Neural cell (in vitro differentiated cells): ENCODE data around the gene PIAS4. TPM values are rescaled to one million over a fixed set of nuclear protein-coding genes. Genes with fewer than 3 reads are reported as not detected.
"Not testable (repeated sequence)": the region's sequence is repeated elsewhere in the genome, so short reads cannot be mapped to it uniquely, and the experiment has no call there.

Experiments used
- H2AFZ ChIP-seq: fragments of 200-600, 300-800 bp; sonication (generic), shearing (Covaris generic); 2 replicates; pipeline ENCODE4 v1.6.0; 2014; ENCODE audit warnings: low read depth, mild to moderate bottlenecking, antibody characterized with exemption, low read length, moderate library complexity
- H3F3A ChIP-seq: fragments of 200-600 bp; shearing (Covaris generic); 2 replicates; pipeline ENCODE4 v1.6.1; 2016; ENCODE audit warnings: mild to moderate bottlenecking, moderate library complexity, mixed read lengths, antibody characterized with exemption, low read length; ENCODE audit not compliant: insufficient read depth, poor library complexity, severe bottlenecking
- H3K27ac ChIP-seq: fragments of 200-600, 300-800 bp; sonication (generic), shearing (Covaris generic); 2 replicates; pipeline ENCODE4 v1.5.1; 2014; ENCODE audit warnings: mild to moderate bottlenecking, low read length, moderate library complexity
- H3K27me3 ChIP-seq: fragments of 300-800, 200-600 bp; sonication (generic), shearing (Covaris generic); 2 replicates; pipeline ENCODE4 v1.6.0; 2014; ENCODE audit warnings: mild to moderate bottlenecking, low read depth, low read length, moderate library complexity; ENCODE audit not compliant: insufficient read depth
- H3K36me3 ChIP-seq: fragments of 300-800, 200-600 bp; sonication (generic), shearing (Covaris generic); 2 replicates; pipeline ENCODE4 v1.5.1; 2014; ENCODE audit warnings: mild to moderate bottlenecking, antibody characterized with exemption, low read length, moderate library complexity; ENCODE audit not compliant: insufficient read depth
- H3K4me2 ChIP-seq: fragments of 300-800, 200-600 bp; sonication (generic), shearing (Covaris generic); 2 replicates; pipeline ENCODE4 v1.6.0; 2014; ENCODE audit warnings: mild to moderate bottlenecking, low read length
- H3K4me3 ChIP-seq: fragments of 300-800, 200-600 bp; sonication (generic), shearing (Covaris generic); 2 replicates; pipeline ENCODE4 v1.5.1; 2014; ENCODE audit warnings: mild to moderate bottlenecking, low read length, moderate library complexity
- H3K79me2 ChIP-seq: fragments of 200-600 bp; shearing (Covaris generic); replicated peaks from 2 replicates; pipeline ENCODE4 v1.6.0; 2014; ENCODE audit warnings: mild to moderate bottlenecking, low read length, moderate library complexity; ENCODE audit not compliant: insufficient read depth
- H3K9ac ChIP-seq: fragments of 300-800, 200-600 bp; sonication (generic), shearing (Covaris generic); 2 replicates; pipeline ENCODE4 v1.6.1; 2016; ENCODE audit warnings: mild to moderate bottlenecking, low read length, mixed read lengths
- H3K9me2 ChIP-seq: fragments of 200-600 bp; shearing (Covaris generic); 2 replicates; pipeline ENCODE4 v1.6.1; 2016; ENCODE audit warnings: mild to moderate bottlenecking, low read length, mixed read lengths; ENCODE audit not compliant: insufficient read depth
- H3K9me3 ChIP-seq: fragments of 200-600, 300-800 bp; sonication (generic), shearing (Covaris generic); 2 replicates; pipeline ENCODE4 v1.6.1; 2016; ENCODE audit warnings: mild to moderate bottlenecking, mixed run types, low read length, moderate library complexity, mixed read lengths
- H4K20me1 ChIP-seq: fragments of 200-600 bp; shearing (Covaris generic); 2 replicates; pipeline ENCODE4 v1.6.1; 2016; ENCODE audit warnings: mild to moderate bottlenecking, mixed run types; ENCODE audit not compliant: insufficient read depth
- EP300 ChIP-seq: fragments of 450-650 bp; conservative IDR thresholded peaks from 2 replicates; pipeline ENCODE4 v1.6.1; 2014; ENCODE audit warnings: antibody characterized with exemption, mild to moderate bottlenecking, moderate library complexity; ENCODE audit not compliant: poor library complexity, severe bottlenecking
- EZH2 ChIP-seq: fragments of 200-600, 300-800 bp; shearing (Covaris generic), sonication (generic); IDR thresholded peaks from 2 replicates; pipeline ENCODE4 v1.6.1; 2014; ENCODE audit warnings: antibody characterized with exemption, low read length, borderline replicate concordance, mild to moderate bottlenecking; ENCODE audit not compliant: insufficient read depth, poor library complexity, severe bottlenecking
- MXI1 ChIP-seq: fragments of 450-650 bp; conservative IDR thresholded peaks from 2 replicates; pipeline ENCODE4 v1.6.1; 2014; ENCODE audit warnings: antibody characterized with exemption, mild to moderate bottlenecking; ENCODE audit not compliant: poor library complexity, severe bottlenecking
- POLR2AphosphoS5 ChIP-seq: IDR thresholded peaks from 2 replicates; pipeline ENCODE4 v1.6.1; 2012
- RAD21 ChIP-seq: fragments of 450-650 bp; conservative IDR thresholded peaks from 2 replicates; pipeline ENCODE4 v1.6.1; 2014; ENCODE audit warnings: antibody characterized with exemption, mild to moderate bottlenecking, moderate library complexity
- SMC3 ChIP-seq: fragments of 450-650 bp; conservative IDR thresholded peaks from 2 replicates; pipeline ENCODE4 v1.6.1; 2014; ENCODE audit warnings: antibody characterized with exemption, mild to moderate bottlenecking, moderate library complexity; ENCODE audit not compliant: poor library complexity
- TAF1 ChIP-seq: IDR thresholded peaks from 2 replicates; pipeline ENCODE4 v1.6.1; 2012; ENCODE audit warnings: low read depth
- polyA plus RNA-seq: library from polyadenylated mRNA; depleted of rRNA; stranded (reverse); fragments of >200 nt; gene quantifications from 2 replicates; pipeline ENCODE4 v1.2.3, GENCODE V29; 2014
- TF ChIP-seq, protein P1 (sequence below): fragments of 450-650 bp; IDR thresholded peaks from 2 replicates; pipeline ENCODE4 v1.5.1; 2014; ENCODE audit warnings: antibody characterized with exemption, mild to moderate bottlenecking, moderate library complexity; ENCODE audit not compliant: poor library complexity, severe bottlenecking
- TF ChIP-seq, protein P2 (sequence below): IDR thresholded peaks from 2 replicates; pipeline ENCODE4 v1.6.1; 2012; ENCODE audit warnings: borderline replicate concordance

The PIAS4 gene
- polyA plus RNA-seq, 1 donor from 2014 or later: 22.3 TPM

DNA sequence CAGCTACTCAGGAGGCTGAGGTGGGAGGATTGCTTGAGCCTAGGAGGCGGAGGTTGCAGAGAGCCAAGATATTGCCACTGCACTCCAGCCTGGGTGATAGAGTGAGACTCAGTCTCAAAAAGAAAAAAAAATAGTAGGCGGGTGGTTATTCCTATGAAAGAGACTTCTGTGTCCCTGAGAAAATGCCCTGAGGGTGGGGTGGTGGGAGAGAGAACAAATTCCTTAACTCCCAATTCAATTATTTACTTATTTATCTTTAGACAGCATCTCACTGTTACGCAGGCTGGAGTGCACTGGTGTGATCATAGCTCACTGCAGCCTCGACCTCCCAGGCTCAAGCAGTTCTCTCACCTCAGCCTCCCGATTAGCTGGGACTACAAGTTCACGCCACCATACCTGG, 11.9 kb upstream of the PIAS4 start:
- Histone ChIP-seq H3K36me3 (no peaks in the 10 kb centered on the region), H2AFZ (no peak overlapping the region), H4K20me1 (no peaks in the 10 kb centered on the region), H3K4me2 (no peak overlapping the region), H3F3A (no peaks in the 10 kb centered on the region), H3K9me2 (no peaks in the 10 kb centered on the region), H3K27ac (no peak overlapping the region), H3K9me3 (no peaks in the 10 kb centered on the region), H3K9ac (no peak overlapping the region), H3K79me2 (no peaks in the 10 kb centered on the region), H3K4me3 (no peak overlapping the region), H3K27me3 (no peaks in the 10 kb centered on the region)
- no peak for TF ChIP-seq EZH2
- TF ChIP-seq TAF1: no peak
- TF ChIP-seq, protein P1, sequence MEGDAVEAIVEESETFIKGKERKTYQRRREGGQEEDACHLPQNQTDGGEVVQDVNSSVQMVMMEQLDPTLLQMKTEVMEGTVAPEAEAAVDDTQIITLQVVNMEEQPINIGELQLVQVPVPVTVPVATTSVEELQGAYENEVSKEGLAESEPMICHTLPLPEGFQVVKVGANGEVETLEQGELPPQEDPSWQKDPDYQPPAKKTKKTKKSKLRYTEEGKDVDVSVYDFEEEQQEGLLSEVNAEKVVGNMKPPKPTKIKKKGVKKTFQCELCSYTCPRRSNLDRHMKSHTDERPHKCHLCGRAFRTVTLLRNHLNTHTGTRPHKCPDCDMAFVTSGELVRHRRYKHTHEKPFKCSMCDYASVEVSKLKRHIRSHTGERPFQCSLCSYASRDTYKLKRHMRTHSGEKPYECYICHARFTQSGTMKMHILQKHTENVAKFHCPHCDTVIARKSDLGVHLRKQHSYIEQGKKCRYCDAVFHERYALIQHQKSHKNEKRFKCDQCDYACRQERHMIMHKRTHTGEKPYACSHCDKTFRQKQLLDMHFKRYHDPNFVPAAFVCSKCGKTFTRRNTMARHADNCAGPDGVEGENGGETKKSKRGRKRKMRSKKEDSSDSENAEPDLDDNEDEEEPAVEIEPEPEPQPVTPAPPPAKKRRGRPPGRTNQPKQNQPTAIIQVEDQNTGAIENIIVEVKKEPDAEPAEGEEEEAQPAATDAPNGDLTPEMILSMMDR: no peak
- no peak for TF ChIP-seq EP300
- no peak for TF ChIP-seq MXI1
- TF ChIP-seq RAD21: no peak
- TF ChIP-seq, protein P2, sequence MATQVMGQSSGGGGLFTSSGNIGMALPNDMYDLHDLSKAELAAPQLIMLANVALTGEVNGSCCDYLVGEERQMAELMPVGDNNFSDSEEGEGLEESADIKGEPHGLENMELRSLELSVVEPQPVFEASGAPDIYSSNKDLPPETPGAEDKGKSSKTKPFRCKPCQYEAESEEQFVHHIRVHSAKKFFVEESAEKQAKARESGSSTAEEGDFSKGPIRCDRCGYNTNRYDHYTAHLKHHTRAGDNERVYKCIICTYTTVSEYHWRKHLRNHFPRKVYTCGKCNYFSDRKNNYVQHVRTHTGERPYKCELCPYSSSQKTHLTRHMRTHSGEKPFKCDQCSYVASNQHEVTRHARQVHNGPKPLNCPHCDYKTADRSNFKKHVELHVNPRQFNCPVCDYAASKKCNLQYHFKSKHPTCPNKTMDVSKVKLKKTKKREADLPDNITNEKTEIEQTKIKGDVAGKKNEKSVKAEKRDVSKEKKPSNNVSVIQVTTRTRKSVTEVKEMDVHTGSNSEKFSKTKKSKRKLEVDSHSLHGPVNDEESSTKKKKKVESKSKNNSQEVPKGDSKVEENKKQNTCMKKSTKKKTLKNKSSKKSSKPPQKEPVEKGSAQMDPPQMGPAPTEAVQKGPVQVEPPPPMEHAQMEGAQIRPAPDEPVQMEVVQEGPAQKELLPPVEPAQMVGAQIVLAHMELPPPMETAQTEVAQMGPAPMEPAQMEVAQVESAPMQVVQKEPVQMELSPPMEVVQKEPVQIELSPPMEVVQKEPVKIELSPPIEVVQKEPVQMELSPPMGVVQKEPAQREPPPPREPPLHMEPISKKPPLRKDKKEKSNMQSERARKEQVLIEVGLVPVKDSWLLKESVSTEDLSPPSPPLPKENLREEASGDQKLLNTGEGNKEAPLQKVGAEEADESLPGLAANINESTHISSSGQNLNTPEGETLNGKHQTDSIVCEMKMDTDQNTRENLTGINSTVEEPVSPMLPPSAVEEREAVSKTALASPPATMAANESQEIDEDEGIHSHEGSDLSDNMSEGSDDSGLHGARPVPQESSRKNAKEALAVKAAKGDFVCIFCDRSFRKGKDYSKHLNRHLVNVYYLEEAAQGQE: no peak
- no peak for TF ChIP-seq POLR2AphosphoS5
- no peak for TF ChIP-seq SMC3

GRCh38 chr19:3998667-3999412, 8.7 kb upstream of the PIAS4 start:
- H3K79me2 ChIP-seq, H3K4me2 ChIP-seq, H3K36me3 ChIP-seq, H3K9ac ChIP-seq, H3K4me3 ChIP-seq, H3K9me3 ChIP-seq, H3K27ac ChIP-seq, H4K20me1 ChIP-seq, H3F3A ChIP-seq, H3K27me3 ChIP-seq, H2AFZ ChIP-seq, H3K9me2 ChIP-seq: not testable (repeated sequence)

- not testable (repeated sequence) for H3K9me2 ChIP-seq, H3K27me3 ChIP-seq, H3K9ac ChIP-seq, H3K9me3 ChIP-seq, H3K36me3 ChIP-seq, H3K4me3 ChIP-seq, H3K79me2 ChIP-seq, H2AFZ ChIP-seq, H4K20me1 ChIP-seq, H3F3A ChIP-seq, H3K4me2 ChIP-seq, H3K27ac ChIP-seq
These were observed 6.7 kb upstream of the PIAS4 start for GRCh38 chr19:4000798-4001197.

DNA sequence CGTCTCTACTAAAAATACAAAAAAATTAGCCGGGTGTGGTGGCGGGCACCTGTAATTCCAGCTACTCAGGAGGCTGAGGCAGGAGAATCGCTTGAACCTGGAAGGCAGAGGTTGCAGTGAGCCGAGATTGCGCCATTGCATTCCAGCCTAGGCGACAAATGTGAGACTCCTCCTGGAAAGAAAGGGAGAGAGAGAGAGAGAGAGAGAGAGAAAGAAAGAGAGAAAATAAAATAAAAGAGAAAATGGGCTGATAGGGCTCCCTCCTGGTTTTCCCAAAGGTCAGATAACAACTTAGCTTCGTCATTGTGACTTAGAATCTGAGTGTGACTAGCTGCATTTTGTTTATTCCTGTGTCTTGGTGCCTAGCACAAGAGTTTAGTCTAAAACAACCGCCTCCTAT, 2.1 kb upstream of the PIAS4 start:
- H2AFZ ChIP-seq, H3K9ac ChIP-seq, H3K27me3 ChIP-seq, H3K4me2 ChIP-seq, H3K4me3 ChIP-seq, H4K20me1 ChIP-seq, H3K36me3 ChIP-seq, H3K27ac ChIP-seq, H3F3A ChIP-seq, H3K9me2 ChIP-seq, H3K9me3 ChIP-seq: not testable (repeated sequence)
- peaks cover 26% of the 10 kb centered on the region for H3K79me2 ChIP-seq
